GM23338 (cell line): ENCODE measurements around the gene AP5Z1. TPM values are rescaled to one million over a fixed set of nuclear protein-coding genes. Genes with fewer than 3 reads are reported as not detected.

Experiments
- ATAC-seq: fragments of 200-7000 bp; cut with Tn5 transposase; 3 replicates; pipeline ENCODE4 v1.9.1; 2020
- DNase-seq: peaks from one replicate; pipeline ENCODE4 v3.0.0-alpha.2; 2015; ENCODE audit warnings: low spot score
- H2AFZ ChIP-seq: fragments of 200-600 bp; sonication (generic); 2 replicates; pipeline ENCODE4 v1.8.0; 2016; ENCODE audit warnings: antibody characterized with exemption, mild to moderate bottlenecking, moderate library complexity
- H3F3A ChIP-seq: fragments of 200-600 bp; sonication (generic); replicated peaks from 2 replicates; pipeline ENCODE4 v1.8.0; 2017; ENCODE audit warnings: antibody characterized with exemption, mixed run types, low read depth
- H3K27ac ChIP-seq: fragments of 200-600 bp; sonication (generic); 2 replicates; pipeline ENCODE4 v1.6.1; 2016; ENCODE audit warnings: low read depth
- H3K27me3 ChIP-seq: fragments of 200-600 bp; sonication (generic); 2 replicates; pipeline ENCODE4 v1.8.0; 2016; ENCODE audit warnings: mild to moderate bottlenecking, mixed run types, moderate library complexity; ENCODE audit not compliant: insufficient read depth
- H3K36me3 ChIP-seq: fragments of 200-600 bp; sonication (generic); 2 replicates; pipeline ENCODE4 v1.8.0; 2016; ENCODE audit warnings: mild to moderate bottlenecking; ENCODE audit not compliant: insufficient read depth
- H3K4me1 ChIP-seq: fragments of 200-600 bp; sonication (generic); 2 replicates; pipeline ENCODE4 v1.8.0; 2016; ENCODE audit warnings: mild to moderate bottlenecking, moderate library complexity; ENCODE audit not compliant: insufficient read depth
- H3K4me2 ChIP-seq: fragments of 200-600 bp; sonication (generic); 2 replicates; pipeline ENCODE4 v1.7.1; 2017; ENCODE audit warnings: mixed run types
- H3K4me3 ChIP-seq: fragments of 200-600 bp; sonication (generic); 2 replicates; pipeline ENCODE4 v1.6.1; 2016; ENCODE audit warnings: mixed run types
- H3K79me2 ChIP-seq: fragments of 200-600 bp; sonication (generic); replicated peaks from 2 replicates; pipeline ENCODE4 v1.8.0; 2017; ENCODE audit warnings: mild to moderate bottlenecking; ENCODE audit not compliant: insufficient read depth
- H3K9me2 ChIP-seq: fragments of 200-600 bp; sonication (generic); 2 replicates; pipeline ENCODE4 v1.8.0; 2017; ENCODE audit not compliant: insufficient read depth
- H4K20me1 ChIP-seq: fragments of 200-600 bp; sonication (generic); replicated peaks from 2 replicates; pipeline ENCODE4 v1.8.0; 2017; ENCODE audit warnings: mild to moderate bottlenecking; ENCODE audit not compliant: insufficient read depth
- H3K27ac Mint-ChIP-seq: 2 replicates; pipeline ENCODE4 v1.8.0; 2020; ENCODE audit warnings: inconsistent platforms, mild to moderate bottlenecking, moderate library complexity, mixed read lengths
- H3K27me3 Mint-ChIP-seq: 3 replicates; pipeline ENCODE4 v1.8.0; 2022; ENCODE audit warnings: low read depth, mild to moderate bottlenecking, moderate library complexity, mixed read lengths, inconsistent platforms; ENCODE audit not compliant: insufficient read depth, poor library complexity
- H3K36me3 Mint-ChIP-seq: 3 replicates; pipeline ENCODE4 v1.8.0; 2021; ENCODE audit warnings: low read depth, mild to moderate bottlenecking, inconsistent platforms, moderate library complexity, mixed read lengths
- H3K4me1 Mint-ChIP-seq: 3 replicates; pipeline ENCODE4 v1.8.0; 2020; ENCODE audit warnings: mild to moderate bottlenecking, inconsistent platforms, mixed read lengths
- H3K4me3 Mint-ChIP-seq: 3 replicates; pipeline ENCODE4 v1.8.0; 2021; ENCODE audit warnings: moderate library complexity, mild to moderate bottlenecking, inconsistent platforms, mixed read lengths
- H3K9me3 Mint-ChIP-seq: 3 replicates; pipeline ENCODE4 v1.8.0; 2020; ENCODE audit warnings: moderate library complexity, mild to moderate bottlenecking, inconsistent platforms, mixed read lengths
- CREB1 ChIP-seq: fragments of 250-450 bp; sonication (Bioruptor Pico); IDR thresholded peaks from 2 replicates; pipeline ENCODE4 v1.5.0; 2020; ENCODE audit warnings: low read depth, mild to moderate bottlenecking, moderate library complexity
- EZH2 ChIP-seq: fragments of 200-600 bp; sonication (generic); IDR thresholded peaks from one replicate; pipeline ENCODE4 v1.8.0; 2017; ENCODE audit warnings: antibody characterized with exemption, mild to moderate bottlenecking, low read depth; ENCODE audit not compliant: unreplicated experiment
- EZH2phosphoT487 ChIP-seq: fragments of 200-600 bp; sonication (generic); IDR thresholded peaks from one replicate; pipeline ENCODE4 v1.8.1; 2018; ENCODE audit warnings: antibody characterized with exemption; ENCODE audit not compliant: unreplicated experiment
- JUNB ChIP-seq: IDR thresholded peaks from one replicate; pipeline ENCODE4 v1.6.1; 2016; ENCODE audit warnings: antibody characterized with exemption; ENCODE audit not compliant: unreplicated experiment
- POLR2AphosphoS5 ChIP-seq: IDR thresholded peaks from 2 replicates; pipeline ENCODE4 v1.6.1; 2016; ENCODE audit warnings: antibody characterized with exemption, low read depth
- ZNF114 ChIP-seq: fragments of 250-450 bp; sonication (Bioruptor Pico); IDR thresholded peaks from 2 replicates; pipeline ENCODE4 v1.5.0; 2020; ENCODE audit warnings: mild to moderate bottlenecking, moderate library complexity
- ZNF331 ChIP-seq: fragments of 250-450 bp; sonication (Bioruptor Pico); IDR thresholded peaks from 2 replicates; pipeline ENCODE4 v1.5.0; 2020; ENCODE audit warnings: low read depth, mild to moderate bottlenecking, moderate library complexity
- polyA plus RNA-seq: library from polyadenylated mRNA; unstranded; fragments of >200 nt; fragmentation: Nextera tagmentation; extraction: Ambion mirVana; gene quantifications from 2 replicates; pipeline ENCODE4 v1.2.1, GENCODE V29; 2016
- total RNA-seq: library from RNA; depleted of rRNA; stranded (reverse); fragments of >200 nt; shearing (Covaris generic); gene quantifications from 2 replicates; pipeline ENCODE4 v1.2.3, GENCODE V29; 2014
- TF ChIP-seq, protein P1 (sequence below): fragments of 250-450 bp; sonication (Bioruptor Pico); IDR thresholded peaks from 2 replicates; pipeline ENCODE4 v1.5.0; 2020; ENCODE audit warnings: mild to moderate bottlenecking, moderate library complexity
- TF ChIP-seq, protein P2 (sequence below): IDR thresholded peaks from 2 replicates; pipeline ENCODE4 v1.6.1; 2016; ENCODE audit warnings: antibody characterized with exemption
- TF ChIP-seq, protein P3 (sequence below): IDR thresholded peaks from one replicate; pipeline ENCODE4 v1.6.1; 2018; ENCODE audit warnings: antibody characterized with exemption; ENCODE audit not compliant: unreplicated experiment
- TF ChIP-seq, protein P4 (sequence below), 2 experiments: fragments of 200-600 bp in 1 of 2; sonication (generic) in 1 of 2; conservative IDR thresholded peaks; 2 replicates each; pipeline versions ENCODE4 v1.5.1 to v1.6.1; 2016 to 2017; ENCODE audit warnings: antibody characterized with exemption in 2 of 2, low read depth in 2 of 2, mild to moderate bottlenecking in 2 of 2, moderate library complexity in 1 of 2

AP5Z1 gene
- total and polyA plus RNA-seq, 2 experiments from 2014 or later = 16.3 to 31.2 TPM

DNA sequence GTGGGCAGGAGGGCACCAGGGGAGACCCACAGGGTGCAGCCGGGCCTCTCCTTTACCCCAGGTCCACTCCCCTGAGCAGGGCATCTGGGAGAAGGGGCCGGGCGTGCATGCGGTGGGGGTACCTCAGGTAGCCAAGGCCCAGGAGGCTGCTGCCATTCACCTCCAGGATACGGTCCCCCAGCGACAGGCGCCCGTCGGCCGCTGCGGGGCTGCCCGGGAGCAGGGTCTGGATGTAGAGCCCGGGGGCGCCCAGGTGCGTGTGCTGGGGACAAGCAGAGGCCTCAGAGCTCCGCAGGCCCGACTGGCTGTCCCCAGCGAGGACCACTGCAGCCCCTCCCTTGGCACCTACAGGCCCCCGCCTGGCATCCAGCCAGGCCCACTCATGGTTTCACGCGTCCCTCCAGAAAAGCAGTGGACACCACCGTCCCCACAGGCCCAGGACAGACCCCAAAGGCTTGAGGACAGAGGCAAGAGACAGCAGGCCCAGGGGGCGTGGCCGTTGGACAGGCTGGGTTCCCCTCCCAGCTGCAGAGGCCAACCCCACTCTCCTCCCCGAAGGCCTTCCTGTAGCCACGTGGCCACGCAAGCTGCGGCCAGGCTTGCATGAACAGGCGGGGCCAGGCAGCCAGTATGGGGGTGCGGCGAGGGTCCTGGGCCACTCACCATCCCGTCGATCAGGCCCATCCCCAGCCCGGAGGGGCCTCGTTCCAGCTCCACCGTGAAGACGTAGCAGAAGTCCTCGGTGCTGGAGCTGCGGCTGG lies 24.3 kb downstream of the AP5Z1 start:
- ATAC-seq (peak; percentile 7), DNase-seq (no peak)
- TF ChIP-seq, protein P1, sequence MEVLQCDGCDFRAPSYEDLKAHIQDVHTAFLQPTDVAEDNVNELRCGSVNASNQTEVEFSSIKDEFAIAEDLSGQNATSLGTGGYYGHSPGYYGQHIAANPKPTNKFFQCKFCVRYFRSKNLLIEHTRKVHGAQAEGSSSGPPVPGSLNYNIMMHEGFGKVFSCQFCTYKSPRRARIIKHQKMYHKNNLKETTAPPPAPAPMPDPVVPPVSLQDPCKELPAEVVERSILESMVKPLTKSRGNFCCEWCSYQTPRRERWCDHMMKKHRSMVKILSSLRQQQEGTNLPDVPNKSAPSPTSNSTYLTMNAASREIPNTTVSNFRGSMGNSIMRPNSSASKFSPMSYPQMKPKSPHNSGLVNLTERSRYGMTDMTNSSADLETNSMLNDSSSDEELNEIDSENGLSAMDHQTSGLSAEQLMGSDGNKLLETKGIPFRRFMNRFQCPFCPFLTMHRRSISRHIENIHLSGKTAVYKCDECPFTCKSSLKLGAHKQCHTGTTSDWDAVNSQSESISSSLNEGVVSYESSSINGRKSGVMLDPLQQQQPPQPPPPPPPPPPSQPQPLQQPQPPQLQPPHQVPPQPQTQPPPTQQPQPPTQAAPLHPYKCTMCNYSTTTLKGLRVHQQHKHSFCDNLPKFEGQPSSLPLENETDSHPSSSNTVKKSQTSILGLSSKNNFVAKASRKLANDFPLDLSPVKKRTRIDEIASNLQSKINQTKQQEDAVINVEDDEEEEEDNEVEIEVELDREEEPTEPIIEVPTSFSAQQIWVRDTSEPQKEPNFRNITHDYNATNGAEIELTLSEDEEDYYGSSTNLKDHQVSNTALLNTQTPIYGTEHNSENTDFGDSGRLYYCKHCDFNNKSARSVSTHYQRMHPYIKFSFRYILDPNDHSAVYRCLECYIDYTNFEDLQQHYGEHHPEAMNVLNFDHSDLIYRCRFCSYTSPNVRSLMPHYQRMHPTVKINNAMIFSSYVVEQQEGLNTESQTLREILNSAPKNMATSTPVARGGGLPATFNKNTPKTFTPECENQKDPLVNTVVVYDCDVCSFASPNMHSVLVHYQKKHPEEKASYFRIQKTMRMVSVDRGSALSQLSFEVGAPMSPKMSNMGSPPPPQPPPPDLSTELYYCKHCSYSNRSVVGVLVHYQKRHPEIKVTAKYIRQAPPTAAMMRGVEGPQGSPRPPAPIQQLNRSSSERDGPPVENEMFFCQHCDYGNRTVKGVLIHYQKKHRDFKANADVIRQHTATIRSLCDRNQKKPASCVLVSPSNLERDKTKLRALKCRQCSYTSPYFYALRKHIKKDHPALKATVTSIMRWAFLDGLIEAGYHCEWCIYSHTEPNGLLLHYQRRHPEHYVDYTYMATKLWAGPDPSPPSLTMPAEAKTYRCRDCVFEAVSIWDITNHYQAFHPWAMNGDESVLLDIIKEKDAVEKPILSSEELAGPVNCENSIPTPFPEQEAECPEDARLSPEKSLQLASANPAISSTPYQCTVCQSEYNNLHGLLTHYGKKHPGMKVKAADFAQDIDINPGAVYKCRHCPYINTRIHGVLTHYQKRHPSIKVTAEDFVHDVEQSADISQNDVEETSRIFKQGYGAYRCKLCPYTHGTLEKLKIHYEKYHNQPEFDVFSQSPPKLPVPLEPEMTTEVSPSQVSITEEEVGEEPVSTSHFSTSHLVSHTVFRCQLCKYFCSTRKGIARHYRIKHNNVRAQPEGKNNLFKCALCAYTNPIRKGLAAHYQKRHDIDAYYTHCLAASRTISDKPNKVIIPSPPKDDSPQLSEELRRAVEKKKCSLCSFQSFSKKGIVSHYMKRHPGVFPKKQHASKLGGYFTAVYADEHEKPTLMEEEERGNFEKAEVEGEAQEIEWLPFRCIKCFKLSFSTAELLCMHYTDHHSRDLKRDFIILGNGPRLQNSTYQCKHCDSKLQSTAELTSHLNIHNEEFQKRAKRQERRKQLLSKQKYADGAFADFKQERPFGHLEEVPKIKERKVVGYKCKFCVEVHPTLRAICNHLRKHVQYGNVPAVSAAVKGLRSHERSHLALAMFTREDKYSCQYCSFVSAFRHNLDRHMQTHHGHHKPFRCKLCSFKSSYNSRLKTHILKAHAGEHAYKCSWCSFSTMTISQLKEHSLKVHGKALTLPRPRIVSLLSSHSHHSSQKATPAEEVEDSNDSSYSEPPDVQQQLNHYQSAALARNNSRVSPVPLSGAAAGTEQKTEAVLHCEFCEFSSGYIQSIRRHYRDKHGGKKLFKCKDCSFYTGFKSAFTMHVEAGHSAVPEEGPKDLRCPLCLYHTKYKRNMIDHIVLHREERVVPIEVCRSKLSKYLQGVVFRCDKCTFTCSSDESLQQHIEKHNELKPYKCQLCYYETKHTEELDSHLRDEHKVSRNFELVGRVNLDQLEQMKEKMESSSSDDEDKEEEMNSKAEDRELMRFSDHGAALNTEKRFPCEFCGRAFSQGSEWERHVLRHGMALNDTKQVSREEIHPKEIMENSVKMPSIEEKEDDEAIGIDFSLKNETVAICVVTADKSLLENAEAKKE (CRISPR knock-in tag) = no peak
- TF ChIP-seq, protein P2, sequence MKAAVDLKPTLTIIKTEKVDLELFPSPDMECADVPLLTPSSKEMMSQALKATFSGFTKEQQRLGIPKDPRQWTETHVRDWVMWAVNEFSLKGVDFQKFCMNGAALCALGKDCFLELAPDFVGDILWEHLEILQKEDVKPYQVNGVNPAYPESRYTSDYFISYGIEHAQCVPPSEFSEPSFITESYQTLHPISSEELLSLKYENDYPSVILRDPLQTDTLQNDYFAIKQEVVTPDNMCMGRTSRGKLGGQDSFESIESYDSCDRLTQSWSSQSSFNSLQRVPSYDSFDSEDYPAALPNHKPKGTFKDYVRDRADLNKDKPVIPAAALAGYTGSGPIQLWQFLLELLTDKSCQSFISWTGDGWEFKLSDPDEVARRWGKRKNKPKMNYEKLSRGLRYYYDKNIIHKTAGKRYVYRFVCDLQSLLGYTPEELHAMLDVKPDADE = no peak
- TF ChIP-seq JUNB (no peak), CREB1 (no peak), POLR2AphosphoS5 (no peak), EZH2phosphoT487 (no peak), ZNF114 (CRISPR knock-in tag) (no peak), EZH2 (no peak), ZNF331 (CRISPR knock-in tag) (no peak)
- TF ChIP-seq, protein P3, sequence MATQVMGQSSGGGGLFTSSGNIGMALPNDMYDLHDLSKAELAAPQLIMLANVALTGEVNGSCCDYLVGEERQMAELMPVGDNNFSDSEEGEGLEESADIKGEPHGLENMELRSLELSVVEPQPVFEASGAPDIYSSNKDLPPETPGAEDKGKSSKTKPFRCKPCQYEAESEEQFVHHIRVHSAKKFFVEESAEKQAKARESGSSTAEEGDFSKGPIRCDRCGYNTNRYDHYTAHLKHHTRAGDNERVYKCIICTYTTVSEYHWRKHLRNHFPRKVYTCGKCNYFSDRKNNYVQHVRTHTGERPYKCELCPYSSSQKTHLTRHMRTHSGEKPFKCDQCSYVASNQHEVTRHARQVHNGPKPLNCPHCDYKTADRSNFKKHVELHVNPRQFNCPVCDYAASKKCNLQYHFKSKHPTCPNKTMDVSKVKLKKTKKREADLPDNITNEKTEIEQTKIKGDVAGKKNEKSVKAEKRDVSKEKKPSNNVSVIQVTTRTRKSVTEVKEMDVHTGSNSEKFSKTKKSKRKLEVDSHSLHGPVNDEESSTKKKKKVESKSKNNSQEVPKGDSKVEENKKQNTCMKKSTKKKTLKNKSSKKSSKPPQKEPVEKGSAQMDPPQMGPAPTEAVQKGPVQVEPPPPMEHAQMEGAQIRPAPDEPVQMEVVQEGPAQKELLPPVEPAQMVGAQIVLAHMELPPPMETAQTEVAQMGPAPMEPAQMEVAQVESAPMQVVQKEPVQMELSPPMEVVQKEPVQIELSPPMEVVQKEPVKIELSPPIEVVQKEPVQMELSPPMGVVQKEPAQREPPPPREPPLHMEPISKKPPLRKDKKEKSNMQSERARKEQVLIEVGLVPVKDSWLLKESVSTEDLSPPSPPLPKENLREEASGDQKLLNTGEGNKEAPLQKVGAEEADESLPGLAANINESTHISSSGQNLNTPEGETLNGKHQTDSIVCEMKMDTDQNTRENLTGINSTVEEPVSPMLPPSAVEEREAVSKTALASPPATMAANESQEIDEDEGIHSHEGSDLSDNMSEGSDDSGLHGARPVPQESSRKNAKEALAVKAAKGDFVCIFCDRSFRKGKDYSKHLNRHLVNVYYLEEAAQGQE = no peak
- TF ChIP-seq, protein P4, sequence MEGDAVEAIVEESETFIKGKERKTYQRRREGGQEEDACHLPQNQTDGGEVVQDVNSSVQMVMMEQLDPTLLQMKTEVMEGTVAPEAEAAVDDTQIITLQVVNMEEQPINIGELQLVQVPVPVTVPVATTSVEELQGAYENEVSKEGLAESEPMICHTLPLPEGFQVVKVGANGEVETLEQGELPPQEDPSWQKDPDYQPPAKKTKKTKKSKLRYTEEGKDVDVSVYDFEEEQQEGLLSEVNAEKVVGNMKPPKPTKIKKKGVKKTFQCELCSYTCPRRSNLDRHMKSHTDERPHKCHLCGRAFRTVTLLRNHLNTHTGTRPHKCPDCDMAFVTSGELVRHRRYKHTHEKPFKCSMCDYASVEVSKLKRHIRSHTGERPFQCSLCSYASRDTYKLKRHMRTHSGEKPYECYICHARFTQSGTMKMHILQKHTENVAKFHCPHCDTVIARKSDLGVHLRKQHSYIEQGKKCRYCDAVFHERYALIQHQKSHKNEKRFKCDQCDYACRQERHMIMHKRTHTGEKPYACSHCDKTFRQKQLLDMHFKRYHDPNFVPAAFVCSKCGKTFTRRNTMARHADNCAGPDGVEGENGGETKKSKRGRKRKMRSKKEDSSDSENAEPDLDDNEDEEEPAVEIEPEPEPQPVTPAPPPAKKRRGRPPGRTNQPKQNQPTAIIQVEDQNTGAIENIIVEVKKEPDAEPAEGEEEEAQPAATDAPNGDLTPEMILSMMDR (conservative IDR thresholded peaks at IDR 0.05; ENCODE audit: low read depth in 2 of 2) = no peak
- Mint-ChIP-seq H3K27ac (no peak overlapping the region), H3K4me1 (peaks cover 7% of the 10 kb centered on the region; the same call in 2 of the 3 replicates), H3K9me3 (no peaks in the 10 kb centered on the region; the same call in 2 of the 3 replicates), H3K36me3 (no peaks in the 10 kb centered on the region; the same call in 2 of the 3 replicates), H3K4me3 (no peak overlapping the region), H3K27me3 (peaks cover 2% of the 10 kb centered on the region)
- peaks cover 4% of the 10 kb centered on the region; the same call in 1 of the 2 replicates for H3K4me1 ChIP-seq
- H2AFZ ChIP-seq = no peak overlapping the region
- H4K20me1 ChIP-seq = no peaks in the 10 kb centered on the region; the same call in 1 of the 2 replicates
- no peaks in the 10 kb centered on the region for H3K27me3 ChIP-seq
- no peaks in the 10 kb centered on the region for H3K79me2 ChIP-seq
- H3K9me2 ChIP-seq = no peaks in the 10 kb centered on the region
- H3K36me3 ChIP-seq = no peaks in the 10 kb centered on the region
- H3F3A ChIP-seq = no peaks in the 10 kb centered on the region
- no peak overlapping the region for H3K4me3 ChIP-seq
- H3K4me2 ChIP-seq = no peak overlapping the region
- no peak overlapping the region for H3K27ac ChIP-seq
